HPDE6-E6E7 (cell line): Measurements from ENCODE around the gene MS4A8.
"Not testable (repeated sequence)": the region's sequence is repeated elsewhere in the genome, so short reads cannot be mapped to it uniquely, and the experiment has no call there.

ENCODE experiments used
- DNase-seq: peaks from one replicate; pipeline ENCODE4 v3.0.0; 2011; ENCODE audit warnings: missing footprints; ENCODE audit errors: extremely low spot score

MS4A8 gene

DNA sequence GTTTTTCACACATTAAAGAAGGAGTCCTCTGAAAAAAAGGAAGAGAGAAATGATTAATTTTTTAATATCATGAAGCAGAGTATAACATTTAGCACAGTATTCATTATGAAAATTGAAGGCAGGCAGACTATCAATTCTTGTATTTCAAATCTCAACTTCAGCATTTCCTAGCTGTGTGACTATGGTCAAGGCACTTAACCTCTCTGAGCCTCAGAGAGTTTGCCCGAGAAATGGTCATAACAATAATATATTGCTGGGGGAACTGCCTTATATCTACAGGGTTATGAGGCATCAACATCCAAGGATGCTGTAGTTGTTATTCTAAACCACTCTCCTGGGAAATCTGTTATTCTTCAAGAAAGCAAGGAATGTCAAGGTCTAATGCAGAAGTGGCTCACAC, 26.2 kb downstream of the MS4A8 start:
- no peak for DNase-seq

GRCh38 chr11:60731586-60731985, 32.2 kb downstream of the MS4A8 start:
- no peak for DNase-seq

GRCh38 chr11:60734279-60734678, 34.9 kb downstream of the MS4A8 start:
- DNase-seq = no peak

DNA sequence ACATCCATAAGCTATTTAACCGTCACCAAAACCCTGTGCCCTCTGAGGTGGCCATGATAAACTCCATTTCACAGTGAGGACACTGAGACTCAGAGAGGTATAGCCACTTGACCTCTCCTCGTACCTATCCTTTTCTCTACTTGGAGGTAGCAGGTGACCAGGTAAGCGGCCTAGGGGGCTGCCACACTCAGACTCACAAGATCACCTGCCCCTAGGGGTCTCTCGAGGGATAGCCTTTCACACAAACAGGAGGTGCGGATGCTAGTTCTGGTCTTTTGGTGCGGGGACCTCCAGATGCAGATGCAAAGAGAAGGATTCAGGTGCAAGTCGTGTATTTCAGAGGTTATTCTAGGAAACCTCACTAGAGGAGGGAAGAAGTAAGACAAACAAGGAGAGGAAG, 39.7 kb downstream of the MS4A8 start:
- no peak for DNase-seq

GRCh38 chr11:60740573-60740972, 41.2 kb downstream of the MS4A8 start:
- DNase-seq = no peak

GRCh38 chr11:60741421-60741820, 42.0 kb downstream of the MS4A8 start:
- DNase-seq = no peak

- DNase-seq = no peak
Measured at GRCh38 chr11:60743058-60743457, 43.6 kb downstream of the MS4A8 start.

DNA sequence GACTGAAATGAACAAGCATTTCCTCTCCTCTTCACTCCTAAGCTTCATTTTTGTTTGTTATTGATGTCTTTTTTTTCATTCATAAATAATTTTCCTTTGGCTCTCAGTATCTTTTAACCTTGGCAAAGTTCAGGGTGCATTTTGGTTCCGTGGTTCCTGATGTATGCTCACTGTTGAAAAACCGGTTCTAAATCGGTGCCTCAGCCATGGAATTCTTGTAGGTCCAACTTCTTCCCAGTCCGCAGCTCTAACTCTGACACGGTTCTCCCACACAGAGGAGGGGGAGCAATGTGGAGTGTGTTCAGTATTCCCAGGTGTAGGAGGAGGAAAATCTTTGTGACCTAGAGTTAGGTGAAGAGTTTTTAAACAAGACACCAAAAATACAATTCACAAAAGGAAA, 44.7 kb downstream of the MS4A8 start:
- DNase-seq = no peak

DNA sequence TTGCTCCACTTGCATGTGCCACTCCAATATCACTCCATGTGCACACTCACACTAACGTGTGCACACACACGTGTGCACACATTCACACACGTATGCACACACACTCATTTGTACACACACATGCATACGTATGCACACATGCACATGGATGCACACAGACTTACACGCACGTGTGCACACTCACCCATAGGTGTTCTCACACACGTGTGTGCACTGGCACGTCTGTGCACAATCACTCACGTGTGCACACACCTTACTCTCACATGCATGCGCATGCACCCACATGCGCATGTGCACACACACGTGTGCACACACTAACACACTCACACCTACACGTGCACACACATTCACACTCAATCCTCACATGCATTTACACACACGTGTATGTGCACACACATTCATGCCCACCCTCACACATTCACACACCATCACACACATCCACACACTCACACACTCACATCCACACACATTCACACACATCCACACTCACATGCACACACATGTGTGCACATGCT, 48.0 kb downstream of the MS4A8 start:
- DNase-seq = no peak

GRCh38 chr11:60748225-60748624, 48.8 kb downstream of the MS4A8 start:
- no peak for DNase-seq

DNA sequence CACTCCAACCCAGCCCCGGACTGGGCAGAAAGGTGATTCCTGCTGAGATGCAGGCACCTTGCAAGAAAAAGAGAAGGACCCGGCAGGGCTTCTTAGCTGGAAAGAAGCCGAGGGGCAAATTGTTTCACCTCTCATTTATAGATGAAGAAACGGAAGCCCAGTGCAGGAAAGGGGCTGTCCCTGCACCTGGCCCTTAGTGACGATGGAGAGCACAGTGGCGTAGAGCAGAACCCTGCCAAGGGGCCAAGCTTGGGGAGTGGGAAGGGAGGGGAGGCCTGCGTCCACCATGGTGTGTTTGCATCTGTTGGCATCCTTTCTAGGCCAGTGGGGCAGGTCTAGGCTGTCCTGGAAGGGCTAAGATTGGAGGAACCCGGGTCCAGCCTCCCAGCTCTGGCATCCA, 49.4 kb downstream of the MS4A8 start:
- DNase-seq = no peak

DNA sequence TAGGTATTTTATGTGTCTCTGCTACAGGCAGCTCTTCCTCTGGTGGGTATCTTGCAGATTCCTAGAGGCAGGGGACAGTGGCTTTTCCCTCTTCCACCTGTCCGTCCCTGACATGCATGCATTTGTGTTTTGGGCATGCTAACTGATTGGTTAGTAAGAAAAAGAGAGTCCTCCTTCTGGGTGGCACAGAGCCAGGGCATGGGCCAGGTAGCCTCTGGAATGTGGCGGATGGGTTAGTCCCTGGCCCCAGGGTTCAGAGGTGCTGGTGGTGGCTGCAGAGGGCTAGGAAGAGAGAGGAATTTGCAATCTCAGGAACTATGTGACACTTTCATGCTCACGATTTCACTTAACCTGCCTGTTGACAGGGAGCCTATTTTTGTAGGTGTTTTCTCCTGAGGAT, 51.5 kb downstream of the MS4A8 start:
- no peak for DNase-seq

DNA sequence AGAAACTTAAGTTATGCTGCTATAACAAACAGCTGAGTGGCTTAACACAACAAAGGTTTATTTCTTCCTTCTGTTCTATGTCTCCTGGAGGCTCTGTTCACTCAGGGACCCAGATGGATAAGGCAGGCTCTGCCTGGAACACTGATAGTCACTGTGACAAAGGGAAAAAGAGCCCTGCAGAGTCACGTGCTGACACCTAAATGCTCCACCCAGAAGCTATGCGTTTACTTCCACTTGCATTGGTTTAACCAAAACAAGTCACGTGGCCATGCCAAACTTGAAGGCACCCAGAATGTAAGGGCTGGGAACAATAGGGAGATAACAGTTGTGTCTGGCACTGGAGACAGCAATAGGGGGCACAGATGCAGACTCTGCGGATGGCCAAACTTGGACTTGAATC, 53.9 kb downstream of the MS4A8 start:
- no peak for DNase-seq

- DNase-seq = no peak
Measured at GRCh38 chr11:60754887-60755286, 55.5 kb downstream of the MS4A8 start.

GRCh38 chr11:60756307-60757032, 57.1 kb downstream of the MS4A8 start, which contains the start of gene MS4A15:
Gene MS4A15, plus strand, starts transcription at chr11:60756867. Its CDS starts 6,867 bp downstream, at chr11:60763734.
- no peak for DNase-seq

- DNase-seq = no peak
Measured at GRCh38 chr11:60757231-60757800, 57.9 kb downstream of the MS4A8 start.

DNA sequence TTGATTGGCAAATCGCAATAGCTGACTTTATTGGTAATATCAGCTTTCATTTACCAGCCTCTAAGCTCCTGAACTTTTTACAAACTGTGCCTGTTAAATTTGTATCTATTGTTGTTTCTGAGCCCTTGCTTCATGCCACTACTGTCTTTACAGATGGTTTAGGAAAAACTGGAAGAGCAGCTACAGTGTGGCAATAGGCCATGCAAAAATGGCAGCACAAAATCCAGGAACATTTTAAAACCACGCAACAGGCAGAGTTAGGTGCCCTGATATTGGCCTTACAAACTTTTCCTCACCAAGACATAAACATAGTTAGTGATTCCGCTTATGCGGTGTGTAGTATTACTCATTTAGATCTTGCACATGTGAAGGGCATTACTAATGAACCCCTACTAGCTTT, 59.3 kb downstream of the MS4A8 start:
- not testable (repeated sequence) for DNase-seq

GRCh38 chr11:60759438-60760225, 60.2 kb downstream of the MS4A8 start:
- not testable (repeated sequence) for DNase-seq

DNA sequence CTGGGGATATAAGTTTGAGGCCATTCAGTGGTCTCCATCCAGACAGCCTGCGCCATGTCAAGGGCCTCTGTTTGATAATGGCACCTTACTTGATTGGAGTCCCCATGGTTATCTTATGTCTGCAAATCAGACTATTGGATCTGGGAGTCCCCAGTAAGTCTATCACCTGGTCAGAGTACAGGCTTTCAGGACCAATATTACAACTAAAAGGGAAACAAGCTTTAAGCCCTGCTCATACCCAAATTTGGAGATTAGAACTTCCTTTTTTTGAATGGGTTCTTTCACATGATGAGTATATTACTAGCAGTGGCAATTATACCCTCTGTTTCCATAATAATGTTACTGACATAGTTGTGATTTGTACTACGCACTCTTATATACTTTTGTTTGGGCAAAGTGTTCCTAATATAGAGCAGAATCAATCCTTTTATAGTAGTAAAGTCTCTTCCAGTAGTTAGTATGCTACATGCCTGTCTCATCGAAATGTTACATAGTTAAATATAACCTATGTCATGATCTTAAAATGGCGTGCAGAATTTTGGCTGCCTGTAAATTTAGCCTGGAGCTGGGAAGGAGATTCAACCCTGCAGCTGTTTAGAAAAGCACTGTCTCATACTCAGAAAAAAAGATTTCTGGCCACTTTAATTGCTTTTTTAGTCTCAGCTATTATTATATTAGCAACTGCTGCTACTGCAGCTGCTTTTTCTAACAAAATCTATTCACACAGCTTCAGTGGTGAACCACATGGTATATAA, 62.2 kb downstream of the MS4A8 start:
- DNase-seq = no peak

GRCh38 chr11:60762851-60763691, 63.7 kb downstream of the MS4A8 start:
- DNase-seq = no peak
